HG03439 (cell line): ENCODE data around the gene CLPSL2.

Source experiments
- ATAC-seq: cut with Tn5 transposase; IDR thresholded peaks from one replicate; pipeline ENCODE4 v1.9.1; 2021; ENCODE audit warnings: mild to moderate bottlenecking, moderate library complexity; ENCODE audit not compliant: unreplicated experiment

The CLPSL2 gene

DNA sequence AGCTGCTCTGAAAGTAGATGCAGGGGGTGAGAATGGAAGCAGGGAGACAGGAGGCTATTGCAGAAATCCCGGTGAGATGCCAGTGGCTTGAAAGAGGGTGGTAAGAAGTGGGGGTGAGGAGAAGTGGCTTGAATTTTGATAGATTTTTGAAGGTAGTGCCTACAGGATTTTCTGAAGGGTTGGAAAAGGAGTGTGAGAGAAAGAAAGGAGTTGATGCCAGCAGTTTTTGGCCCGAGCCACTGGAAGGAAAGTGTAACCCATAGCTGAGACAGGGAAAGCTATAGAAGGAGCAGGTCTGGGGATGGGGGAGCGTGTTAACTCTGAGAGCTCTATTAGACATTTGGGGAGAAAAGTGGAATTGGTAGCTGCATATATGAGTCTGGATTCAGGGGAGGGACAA is 29.9 kb upstream of the CLPSL2 start:
- no peak for ATAC-seq

DNA sequence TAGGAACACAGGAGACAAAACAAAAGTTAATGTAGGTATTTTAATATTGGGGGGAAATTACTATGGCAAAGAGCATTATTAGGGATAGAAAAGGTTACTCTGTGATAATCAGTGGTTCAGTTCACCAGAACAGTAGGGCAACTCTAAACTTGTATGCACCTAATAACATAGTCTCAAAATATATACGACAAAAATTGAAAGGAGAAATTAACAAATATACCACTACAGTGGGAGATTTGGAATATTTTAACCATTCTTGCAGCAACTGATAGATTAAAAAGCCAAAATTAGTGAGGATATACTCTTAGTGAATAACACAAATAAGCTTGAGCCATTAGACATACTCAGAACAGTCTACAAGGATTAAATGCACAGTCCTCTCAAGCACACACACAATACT is 28.5 kb upstream of the CLPSL2 start:
- ATAC-seq = no peak

DNA sequence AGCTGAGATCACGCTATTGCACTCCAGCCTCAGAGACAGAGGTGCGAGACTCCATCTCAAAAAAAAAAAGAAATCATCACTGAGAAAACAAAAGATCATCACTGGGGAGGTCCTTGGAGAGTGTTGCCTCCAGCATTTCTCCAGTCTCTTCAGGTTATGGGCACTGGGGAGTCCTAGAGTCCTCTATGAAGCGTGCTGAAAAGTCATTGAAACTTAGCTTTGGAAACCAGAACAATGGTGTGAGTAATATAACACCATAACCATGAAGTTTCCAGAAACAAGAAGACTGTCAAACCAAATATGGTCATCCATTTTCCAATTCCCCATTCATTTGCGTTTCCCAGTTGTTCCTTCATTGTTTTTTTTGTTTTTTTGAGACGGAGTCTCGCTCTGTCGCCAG is 25.8 kb upstream of the CLPSL2 start:
- ATAC-seq = no peak

DNA sequence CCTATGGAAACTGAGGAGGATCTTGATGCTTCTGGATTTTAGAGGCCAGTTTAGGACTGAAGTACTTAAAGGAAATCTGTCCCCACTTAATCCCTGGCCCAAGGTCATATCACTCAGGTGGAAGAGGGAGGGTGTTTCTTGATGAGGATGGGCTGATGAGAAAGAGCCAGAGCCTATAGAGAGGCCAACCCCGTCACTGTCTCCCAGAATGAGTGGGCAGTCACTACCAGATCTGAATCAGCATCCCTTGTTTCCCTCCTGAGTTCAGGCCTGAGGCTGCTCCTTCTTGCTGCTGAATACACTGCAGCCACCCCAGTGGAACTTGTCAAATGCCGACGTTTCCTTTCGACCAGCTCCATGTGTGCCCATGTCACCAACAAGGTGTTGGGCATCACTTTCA is 24.8 kb upstream of the CLPSL2 start:
- no peak for ATAC-seq

DNA sequence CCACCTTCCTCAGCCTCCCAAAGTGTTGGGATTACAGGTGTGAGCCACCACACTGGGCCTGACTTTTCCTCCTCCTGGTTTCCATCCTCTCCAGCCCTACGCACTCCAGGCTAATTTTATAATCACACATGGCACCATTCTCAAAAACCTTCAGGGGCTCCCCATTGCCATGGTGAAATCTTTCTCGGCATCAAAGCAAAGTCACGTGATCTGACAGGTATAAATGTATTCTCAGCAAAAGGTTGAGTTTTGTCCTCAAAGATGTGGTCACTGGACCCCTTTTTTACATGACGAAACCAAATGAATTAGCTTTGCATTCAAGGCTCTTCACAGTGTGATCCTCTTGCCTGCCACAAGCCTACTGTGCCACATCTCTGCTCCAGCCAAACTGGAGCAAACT is 24.1 kb upstream of the CLPSL2 start:
- no peak for ATAC-seq

DNA sequence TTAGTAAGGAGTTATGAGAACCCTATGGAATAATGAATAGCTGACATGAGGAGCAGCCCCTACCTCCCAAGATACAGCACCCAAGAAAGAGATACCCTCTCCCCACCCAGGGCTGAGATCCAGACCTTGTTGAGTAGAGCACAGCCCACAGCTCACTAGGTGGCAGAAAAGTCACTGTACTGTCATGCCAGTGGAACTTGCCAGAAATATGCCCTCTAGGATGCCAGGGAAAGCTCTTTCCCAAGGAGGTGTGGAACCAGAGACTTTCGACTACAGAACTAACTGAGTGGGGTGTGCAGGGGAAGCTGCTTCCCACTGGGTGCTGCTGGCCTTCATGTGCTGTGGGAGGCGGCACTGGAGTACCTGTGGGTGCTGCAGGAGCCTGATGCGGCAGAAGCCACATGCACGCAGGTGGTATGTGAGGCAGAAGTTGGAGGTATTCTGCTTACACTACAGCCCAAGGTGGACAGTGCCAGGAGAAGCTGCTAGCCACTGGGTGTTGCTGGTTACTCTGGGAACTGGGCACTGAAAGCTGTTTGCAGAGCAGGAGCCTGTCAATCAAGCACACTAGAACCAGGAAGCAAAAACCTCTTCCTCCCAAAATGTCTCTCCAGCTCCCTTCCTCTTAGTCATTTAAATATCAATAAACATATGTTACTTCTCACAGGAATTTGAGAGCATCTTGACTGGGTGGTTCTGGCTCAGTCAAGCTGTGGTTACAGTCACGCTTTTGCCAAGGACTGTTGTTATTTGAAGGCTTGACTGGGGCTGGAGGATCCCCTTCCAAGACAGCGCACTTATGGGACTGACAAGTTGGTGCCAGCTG is 21.7 kb upstream of the CLPSL2 start:
- no peak for ATAC-seq

DNA sequence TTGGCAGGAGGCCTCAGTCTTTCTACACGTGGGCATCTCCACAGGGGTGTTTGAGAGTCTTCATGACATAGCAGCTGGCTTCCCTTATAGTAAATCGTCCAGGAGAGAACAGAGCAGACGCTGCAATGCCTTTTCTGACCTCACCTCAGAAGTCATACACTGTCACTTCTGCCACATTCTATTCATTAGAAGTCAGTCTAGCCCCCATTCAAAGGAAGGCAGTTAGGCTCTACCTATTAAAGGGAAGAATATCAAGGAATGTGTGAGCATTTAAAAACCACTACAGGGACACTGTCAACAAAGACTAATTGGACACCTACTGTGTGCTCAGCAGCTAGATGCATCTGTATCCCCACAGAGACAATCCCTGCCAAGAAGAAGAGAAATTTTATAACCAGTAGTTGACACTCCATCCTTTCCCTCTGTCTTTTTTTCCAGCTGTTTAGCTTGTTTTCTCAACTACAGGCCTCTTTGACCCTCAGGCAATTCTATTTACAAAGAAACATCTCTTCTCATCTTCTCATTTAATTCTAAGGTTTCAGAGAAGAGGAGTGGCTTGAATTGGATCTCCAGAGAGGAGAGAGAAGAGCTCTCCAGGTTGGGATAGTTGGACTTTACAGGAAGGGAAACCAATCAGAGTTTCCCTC is 21.0 kb upstream of the CLPSL2 start:
- ATAC-seq = no peak

DNA sequence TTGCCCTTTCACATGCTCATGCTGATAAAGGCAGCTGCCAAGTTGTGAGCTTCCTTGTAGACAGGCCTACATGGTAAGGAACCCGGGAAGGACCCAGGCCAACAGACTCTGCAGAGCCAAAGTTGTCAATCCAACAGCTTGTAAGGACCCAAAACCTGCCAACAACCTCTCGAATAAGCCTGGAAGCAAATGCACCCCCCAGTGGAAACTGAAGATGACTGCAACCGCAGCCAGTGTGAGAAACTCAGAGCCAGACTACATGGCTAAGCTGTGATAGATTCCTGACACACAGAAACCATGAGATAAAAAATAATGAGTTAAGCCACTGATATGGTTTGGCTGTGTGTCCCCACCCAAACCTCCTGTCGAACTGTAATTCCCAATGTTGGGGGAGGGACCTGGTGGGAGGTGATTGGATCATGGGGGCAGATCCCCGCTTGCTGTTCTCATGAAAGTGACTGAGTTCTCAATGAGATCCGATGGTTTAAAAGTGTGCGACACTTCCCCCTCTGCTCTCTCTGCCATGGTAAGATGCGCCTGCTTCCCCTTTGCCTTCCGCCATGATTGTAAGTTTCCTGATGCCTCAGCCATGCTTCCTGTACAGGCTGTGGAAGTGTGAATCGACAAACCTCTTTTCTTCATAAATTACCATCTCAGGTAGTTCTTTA is 18.8 kb upstream of the CLPSL2 start:
- no peak for ATAC-seq

DNA sequence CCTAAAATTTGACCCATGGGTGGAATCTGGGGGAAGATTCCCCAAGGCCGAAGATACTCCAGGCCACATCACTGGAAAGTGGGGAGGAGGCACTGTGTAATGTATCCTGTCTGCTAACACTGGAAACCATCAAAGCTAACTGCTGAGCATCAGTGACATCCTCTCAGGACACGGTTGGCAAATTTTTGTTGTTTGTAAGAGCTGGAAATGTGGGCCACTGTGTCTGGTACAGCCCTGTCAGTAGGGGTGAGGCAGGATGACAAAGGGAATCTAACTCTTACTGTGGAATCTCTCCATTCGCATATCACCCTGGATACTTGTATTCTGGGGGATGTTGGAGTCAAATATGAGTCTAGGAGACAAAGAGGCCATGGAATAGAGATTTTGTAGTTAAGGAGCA is 17.0 kb upstream of the CLPSL2 start:
- ATAC-seq = no peak

DNA sequence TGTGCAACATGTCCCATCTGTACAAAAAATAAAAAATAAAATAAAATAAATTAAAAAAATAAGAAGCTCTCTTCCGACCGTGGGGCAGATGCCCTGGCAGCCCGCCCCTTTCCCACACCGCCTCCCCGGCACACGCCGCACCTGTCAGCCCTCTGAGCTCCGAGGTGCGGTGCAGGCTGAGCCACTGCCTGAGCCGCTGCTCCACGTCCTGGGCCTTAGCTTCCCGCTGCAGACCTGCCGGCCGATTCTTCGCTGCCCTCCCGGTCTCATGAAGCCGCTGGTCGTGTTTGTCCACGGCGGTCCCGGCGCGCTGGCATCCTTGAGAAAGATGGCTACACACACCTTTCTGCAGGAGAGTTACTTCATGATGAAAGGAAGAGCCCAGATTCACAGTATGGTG is 10.7 kb upstream of the CLPSL2 start:
- no peak for ATAC-seq

DNA sequence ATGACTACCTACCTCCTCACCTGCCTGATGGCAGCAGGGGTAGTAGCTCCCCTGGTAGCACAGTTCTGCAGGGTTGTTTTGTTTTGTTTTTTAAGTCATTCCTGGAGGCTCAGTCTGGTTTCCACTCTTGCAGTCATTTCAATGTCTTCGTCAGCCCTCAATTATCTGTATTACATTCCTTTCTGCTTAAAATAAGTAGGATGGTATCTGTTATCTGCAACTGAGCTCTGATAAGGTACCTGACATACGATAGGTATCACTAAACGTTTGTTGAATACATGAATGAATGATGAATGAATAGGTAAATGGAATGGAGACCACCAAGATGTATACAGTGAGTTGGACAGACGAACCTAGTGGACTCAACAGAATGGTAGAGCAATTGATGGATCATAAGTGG is 7.2 kb upstream of the CLPSL2 start:
- ATAC-seq = no peak

DNA sequence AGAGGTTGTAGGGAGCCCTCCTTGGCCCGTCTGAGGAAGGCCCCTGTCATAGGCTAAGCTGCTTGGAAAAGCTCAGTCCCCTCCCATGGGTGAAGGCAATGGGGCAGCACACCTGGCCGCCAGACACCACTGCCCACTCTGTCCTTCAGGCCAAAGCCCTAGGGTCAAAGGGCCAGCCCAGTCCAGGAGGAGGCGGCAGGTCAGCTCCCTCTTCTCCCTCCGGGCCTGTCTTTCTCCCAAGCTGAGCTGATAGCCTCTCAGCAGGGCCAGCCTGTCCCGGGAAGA is 5.1 kb upstream of the CLPSL2 start:
- ATAC-seq = no peak

DNA sequence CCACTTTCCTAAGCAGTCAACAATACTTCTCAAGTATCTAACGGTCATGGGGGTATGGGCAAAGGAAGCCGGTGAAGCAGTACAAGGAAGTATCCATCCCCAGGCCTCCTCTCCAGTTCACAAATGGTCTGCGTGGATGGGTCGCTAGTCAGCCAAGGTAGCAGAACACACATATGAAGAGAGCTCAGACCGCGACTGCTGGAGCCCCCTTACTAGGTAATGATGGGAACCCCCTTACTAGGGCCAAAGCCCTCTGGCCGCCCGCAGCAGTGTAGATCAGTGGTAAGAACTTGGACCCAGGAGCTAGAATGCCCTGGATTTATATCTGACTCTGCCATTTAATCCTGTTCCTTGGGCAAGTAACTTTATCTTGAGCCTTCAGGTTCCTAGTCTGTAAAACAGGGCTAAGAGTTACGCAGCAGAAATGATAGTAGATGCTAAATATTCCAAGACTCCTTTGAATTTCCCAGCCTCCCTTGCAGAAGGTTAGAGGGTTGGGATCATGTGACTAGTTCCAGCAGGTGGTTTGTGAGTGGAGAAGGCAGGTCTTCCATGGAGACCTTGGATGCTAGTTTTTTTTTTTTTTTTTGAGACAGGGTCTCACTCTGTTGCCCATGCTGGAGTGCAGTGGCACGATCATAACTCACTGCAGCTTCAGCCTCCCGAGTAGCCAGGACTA is 2.1 kb upstream of the CLPSL2 start:
- no peak for ATAC-seq

DNA sequence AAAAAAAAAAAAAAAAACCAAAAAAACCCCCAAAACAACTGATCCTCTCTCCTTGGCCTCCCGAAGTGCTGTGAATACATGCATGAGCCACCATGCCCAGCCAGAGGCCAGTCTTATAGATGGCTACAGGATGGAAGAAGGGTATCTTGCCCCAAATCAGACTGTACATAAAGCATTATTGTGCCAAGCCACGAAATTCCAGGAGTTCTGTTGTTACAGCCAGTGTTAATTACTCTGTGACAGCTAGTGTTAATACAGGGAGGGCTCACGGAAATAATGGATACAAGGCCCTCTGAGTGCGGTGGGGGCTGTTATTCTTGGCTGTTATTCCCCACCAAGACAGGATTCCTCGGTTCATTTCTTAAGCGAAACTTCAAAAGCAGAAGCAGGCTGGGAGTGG is 1.4 kb upstream of the CLPSL2 start:
- no peak for ATAC-seq

DNA sequence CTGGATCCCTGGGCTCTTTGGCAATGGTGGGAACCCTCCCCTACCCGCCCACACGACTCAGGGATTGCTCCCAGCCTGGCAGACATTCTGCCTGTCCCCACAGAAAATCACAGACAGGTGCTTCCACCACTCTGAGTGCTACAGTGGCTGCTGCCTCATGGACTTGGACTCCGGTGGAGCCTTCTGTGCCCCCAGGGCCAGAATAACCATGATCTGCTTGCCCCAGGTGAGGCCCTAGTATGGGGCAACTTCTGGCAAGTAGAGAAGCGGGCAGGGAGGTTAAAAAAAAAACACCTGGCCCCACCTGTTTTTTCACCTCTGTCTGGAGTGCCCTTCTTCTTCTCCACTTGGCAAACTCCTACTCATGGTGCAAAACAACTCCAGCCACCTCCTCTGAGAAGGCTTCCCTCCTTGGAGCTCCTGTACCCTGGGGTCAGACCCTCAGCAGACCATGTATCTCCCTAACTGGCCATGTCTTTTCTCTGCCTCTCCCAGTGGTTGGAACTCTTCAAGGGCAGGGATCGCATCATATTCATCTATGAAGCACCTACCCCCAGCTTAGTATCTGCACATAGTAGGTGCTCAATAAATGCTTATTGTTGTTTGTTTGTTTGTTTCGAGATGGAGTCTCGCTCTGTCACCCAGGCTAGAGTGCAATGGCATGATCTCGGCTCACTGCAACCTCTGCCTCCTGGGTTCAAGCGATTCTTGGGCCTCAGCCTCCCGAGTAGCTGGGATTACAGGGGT is 1.1 kb downstream of the CLPSL2 start:
- ATAC-seq = no peak

DNA sequence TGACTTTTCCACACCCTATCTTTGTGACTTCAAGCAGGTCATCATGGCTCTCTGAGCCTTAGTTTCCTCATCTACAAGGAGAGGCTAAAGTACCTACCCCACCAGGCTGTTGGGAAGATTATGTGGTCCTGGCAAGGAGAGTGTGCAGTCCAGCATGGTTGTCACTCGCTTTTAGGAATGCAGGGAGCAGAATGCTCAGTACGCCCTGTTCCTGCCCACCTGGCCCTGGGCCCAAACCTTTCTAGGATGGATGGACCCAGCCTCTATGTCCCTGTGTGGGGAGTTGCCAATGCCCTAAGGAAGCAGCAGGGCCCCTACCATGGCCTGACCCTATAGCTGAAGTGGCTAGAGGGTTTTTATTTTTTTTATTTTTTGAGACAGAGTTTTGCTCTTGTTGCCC is 2.0 kb downstream of the CLPSL2 start:
- ATAC-seq = no peak

DNA sequence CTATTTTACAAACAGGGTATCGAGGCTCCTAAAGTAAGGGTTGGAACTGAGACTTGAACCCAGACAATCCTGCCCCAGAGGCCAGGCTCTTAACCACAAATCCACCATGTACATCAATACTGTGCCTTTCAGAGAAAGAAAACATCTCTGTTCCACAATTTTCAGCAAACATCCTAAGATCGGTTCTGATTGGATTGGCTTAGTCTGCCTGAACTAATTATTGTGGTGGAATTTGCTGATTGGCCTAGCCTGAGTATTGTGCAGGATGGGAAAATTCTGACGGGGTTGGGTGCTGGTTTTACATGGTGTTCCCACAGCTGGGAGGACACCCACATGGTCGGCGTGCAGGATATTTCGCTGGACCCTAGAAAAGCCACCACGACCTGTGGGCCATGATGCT is 4.3 kb downstream of the CLPSL2 start, which contains the start of gene CLPSL1:
TSS of gene CLPSL1 (plus strand) at position 301 of the 400 bp plus-strand sequence. CDS start at position 393, 92 bp downstream.
- no peak for ATAC-seq

DNA sequence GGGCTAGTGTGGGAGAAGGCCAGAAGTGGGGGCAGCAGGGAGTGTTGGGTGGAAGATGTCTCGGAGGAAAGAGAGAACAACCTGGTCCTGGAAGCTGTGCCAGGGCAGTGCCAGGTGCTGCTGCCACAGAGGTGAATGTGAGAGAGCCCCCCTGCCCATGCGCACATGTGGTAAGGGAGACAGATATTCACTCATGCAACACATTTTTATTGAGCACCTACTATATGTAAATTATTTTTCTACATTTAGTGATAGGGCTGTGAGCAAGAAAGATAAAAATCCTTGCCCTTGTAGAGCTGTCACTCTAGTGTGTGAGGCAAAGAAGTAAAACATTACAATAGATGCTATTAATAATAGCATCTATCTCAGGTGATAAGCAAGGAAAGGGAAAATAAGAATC is 4.9 kb downstream of the CLPSL2 start:
- no peak for ATAC-seq

DNA sequence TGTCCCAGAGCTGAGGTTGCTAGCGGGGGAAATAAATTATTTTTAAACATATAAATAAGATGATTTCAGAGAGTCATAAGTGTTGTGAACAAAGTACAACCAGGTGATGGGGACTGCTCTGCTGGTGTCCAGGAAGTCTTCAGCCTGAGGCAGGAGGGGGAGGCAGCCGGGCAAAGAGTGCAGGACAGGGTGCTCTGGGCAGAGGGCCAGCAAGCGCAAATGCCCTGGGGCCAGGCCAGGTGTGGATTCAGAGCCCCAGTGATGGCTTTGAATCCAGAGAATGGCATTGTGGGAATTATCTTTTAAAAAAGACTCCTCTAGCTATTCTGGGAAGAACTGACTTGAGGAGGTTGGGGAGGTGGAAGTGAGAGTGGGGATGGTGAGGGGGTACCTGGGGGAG is 6.0 kb downstream of the CLPSL2 start:
- no peak for ATAC-seq

DNA sequence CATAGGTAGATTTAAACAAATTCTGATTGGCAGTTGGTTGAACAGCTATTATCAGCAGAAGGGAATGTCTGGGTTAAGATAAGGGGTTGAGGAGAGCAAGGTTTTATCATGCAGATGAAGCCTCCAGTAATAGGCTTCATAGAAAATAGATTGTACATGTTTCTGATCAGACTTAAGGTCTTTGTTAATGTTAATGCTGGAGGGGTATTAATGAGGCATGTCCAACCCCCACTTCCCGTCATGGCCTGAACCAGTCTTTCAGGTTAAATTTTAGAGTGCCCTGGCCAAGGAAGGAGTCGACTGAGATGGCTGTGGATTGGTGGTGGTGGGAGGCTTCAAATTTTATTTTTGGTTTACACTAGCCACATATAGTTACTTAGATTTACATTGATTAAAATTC is 7.8 kb downstream of the CLPSL2 start:
- no peak for ATAC-seq

DNA sequence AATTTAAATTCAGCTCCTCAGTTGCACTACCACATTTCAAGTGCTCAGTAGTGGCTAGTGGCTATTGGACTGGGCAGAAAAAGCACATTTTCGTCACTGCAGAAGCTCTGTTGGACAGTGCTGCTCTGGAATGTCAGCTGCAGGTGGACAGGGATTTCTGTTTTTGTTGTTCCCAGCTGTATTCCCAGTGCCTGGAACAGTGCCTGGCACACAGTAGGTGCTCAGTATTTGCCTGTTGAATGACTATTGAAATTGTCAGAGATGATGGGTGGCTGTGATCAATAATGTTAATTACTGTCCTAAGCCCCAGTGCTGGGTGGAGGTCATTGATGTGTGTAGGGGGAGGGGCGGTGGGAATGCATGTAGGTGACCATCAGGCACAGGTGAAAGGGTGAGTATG is 9.9 kb downstream of the CLPSL2 start:
- no peak for ATAC-seq
